GM21381 (cell line): ENCODE results near the gene SP100.
"Not testable (repeated sequence)": the region's sequence is repeated elsewhere in the genome, so short reads cannot be mapped to it uniquely, and the experiment has no call there.

Source experiments
- ATAC-seq: cut with Tn5 transposase; IDR thresholded peaks from one replicate; pipeline ENCODE4 v1.9.1; 2021; ENCODE audit warnings: mild to moderate bottlenecking, moderate library complexity; ENCODE audit not compliant: unreplicated experiment

SP100 gene

GRCh38 chr2:230418341-230419016 is 2.5 kb downstream of the SP100 start:
- no peak for ATAC-seq

DNA sequence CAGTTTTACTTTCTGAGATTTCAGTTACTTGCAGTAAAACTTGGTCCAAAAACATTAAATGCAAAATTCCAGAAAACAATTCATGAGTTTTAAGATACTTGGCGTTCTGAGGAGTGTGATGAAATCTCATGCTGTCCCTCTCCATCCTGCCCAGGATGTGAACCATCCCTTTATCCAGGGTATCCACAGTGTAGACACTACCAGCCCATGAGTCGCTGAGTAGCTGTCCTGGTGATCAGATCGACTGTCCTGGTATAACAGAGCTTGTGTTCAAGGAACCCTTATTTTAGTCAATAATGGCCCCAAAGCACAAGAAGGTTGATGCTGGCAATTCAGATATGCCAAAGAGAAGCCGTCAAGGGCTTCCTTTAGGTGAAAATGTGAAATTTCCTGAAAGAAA is 3.2 kb downstream of the SP100 start:
- ATAC-seq, result no peak

- no peak for ATAC-seq
These were observed 6.1 kb downstream of the SP100 start for GRCh38 chr2:230422149-230422548.

GRCh38 chr2:230423851-230424458 is 8.0 kb downstream of the SP100 start:
- no peak for ATAC-seq

DNA sequence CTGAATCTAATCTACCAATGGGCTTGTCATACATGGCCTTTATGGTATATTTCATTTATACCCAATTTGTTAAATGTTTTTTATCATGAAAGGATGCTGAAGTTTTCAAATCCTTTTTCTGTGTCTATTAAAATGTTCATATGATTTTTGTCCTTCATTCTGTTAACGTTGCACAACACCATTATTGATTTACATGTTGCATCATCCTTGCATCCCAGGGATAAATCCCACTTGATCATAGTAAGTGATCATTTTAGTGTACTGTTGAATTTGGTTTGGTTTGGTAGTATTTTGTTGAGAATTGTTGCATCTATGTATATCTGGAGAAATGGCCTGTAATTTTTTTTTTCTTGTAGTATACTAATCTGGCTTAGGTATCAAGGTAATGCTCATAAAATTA is 9.4 kb downstream of the SP100 start:
- no peak for ATAC-seq

DNA sequence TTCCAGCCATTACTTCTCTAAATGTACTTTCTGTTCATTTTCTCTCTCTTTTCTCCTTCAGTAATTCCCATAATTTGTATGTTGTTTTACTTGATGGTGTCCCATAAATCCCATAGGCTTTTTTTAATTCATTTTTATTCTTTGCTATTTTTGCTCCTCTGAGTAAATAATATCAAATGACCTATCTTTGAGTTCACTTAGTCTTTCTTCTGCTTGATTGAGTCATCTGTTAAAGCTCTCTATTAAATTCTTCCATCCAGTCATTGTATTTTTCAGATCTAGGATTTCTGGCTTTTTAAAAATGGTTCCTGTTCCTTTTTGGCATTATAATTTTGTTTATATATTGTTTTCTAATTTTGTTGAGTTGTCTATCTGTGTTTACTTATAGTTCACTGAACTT is 13.5 kb downstream of the SP100 start:
- ATAC-seq, result no peak

DNA sequence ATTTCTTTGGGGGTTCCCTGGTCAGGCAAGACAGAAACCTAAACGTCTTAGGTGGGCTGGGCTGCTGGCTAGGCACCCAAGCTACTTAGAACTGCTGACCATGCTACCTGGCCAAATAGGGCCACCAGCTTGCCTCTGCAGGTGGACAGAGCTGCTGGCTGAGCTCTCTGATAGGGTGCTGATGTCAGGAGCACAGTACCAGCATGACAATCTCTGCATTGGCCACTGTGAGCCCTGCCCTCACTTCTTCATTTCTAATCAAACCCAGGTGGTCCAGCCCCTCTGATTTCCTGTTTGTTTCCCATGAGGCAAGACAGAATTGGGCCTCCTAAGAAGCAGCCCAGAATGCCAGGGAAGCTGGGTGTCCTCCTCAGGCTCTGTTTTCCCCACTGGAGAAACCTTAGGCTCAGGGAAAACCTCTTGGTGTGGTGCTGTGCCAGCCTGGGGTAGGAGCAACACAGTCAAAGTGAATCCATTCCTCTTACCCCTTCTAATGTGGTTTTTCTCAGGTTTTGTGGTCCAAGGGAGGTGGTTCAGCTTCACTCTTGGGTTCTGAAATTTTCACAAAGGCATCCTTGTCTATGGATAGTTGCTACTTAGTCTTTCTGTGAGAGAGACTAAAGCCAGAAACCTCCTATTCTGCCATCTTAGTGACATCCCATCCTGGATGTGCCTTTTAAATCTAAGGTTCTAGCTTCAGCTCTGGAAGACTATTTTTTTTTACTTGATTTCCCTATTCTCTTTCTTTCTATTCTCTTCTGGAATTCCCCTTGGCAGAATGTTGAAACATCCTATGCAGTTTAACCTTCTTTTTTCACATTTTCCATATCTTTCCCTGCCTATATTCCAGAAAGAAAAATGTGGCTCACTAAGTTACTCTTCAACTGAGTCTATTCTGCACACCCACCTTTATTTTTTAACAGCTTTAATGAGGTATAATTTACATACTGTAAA is 15.2 kb downstream of the SP100 start:
- ATAC-seq, result no peak

DNA sequence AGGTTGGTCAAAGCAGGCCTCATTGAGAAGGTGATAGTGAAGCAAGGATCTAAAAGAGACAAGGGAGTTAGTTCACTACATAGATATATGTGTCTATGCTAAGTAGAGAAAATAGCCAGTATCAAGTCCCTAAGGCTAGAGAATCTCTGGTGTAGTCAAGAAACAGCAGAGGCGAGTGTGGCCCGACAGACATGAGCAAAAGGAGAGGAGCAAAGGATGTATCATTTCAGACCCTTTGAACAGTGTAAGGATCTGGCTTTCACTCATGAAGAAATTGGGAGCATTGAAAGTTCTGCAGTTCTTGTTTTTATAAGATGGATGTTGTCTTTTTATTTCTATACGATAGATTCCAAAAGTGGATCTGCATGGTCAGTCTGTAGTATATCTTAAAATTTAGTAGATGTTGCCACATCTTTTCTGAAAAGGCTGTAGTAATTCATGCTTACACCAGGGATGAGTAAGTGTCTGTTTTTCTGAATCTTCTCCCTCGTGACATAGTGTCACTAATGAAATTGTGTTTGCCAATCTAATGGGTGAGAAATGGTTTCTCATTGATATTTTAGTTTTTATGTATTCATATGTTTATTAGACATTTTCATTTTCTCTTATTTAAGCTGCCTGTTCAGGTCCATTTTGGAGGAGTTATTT is 18.8 kb downstream of the SP100 start:
- no peak for ATAC-seq

GRCh38 chr2:230435431-230435830 is 19.4 kb downstream of the SP100 start:
- ATAC-seq, result no peak

GRCh38 chr2:230439121-230439520 is 23.1 kb downstream of the SP100 start:
- not testable (repeated sequence) for ATAC-seq

- no peak for ATAC-seq
These were observed 23.6 kb downstream of the SP100 start for GRCh38 chr2:230439590-230439989.

DNA sequence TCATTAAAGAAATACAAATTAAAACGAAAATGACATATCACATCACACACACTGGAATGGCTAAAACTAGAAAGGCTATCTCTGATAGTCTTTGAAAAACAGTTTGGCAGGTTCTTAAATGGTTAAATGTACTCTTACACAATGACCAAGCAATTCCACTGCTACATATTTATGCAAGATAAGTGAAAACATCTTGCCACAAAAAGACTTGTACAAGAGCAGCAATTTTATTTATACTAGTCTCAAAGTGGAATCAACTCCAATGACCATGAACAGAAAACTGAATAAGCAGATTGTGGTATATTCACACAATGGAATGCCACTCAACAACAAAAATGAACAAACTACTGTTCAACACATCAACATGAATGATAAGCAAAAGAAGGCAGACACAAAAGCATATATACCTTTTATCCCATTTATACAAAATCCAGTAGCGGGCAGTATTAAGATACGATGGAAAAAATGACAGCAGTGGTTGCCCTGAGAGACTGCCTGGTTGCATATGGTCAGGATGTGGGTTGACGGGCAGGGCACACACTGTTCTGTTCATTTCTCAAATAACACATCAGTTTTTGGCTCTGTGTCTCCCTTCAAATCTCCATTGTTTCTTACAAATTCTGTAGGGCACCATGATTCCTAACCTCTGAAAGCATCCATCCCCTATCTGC is 25.4 kb downstream of the SP100 start:
- ATAC-seq, result peak; percentile 64

DNA sequence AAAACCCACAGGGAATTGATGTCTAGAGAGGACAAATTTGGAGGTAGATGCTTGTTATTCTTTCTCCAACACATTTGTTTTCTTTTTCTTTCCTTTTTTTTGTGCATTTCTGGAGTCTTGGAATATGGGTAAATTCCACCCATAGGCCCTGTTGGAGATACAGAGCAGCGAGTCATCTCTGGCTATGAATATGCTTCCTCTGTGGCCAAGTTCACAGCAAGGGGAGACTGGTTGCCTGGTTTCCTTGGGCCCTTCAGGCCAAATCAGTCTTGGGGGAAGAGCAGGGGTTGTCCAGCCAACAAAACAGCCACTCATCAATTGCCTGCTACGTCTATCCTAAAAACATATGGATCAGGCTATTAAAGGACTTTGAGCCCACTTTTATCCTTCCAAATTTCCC is 27.5 kb downstream of the SP100 start:
- ATAC-seq, result no peak

- no peak for ATAC-seq
These were observed 28.8 kb downstream of the SP100 start for GRCh38 chr2:230444832-230445231.

GRCh38 chr2:230447036-230447435 is 31.0 kb downstream of the SP100 start:
- ATAC-seq, result no peak

- ATAC-seq, result peak; percentile 71
These were observed 31.8 kb downstream of the SP100 start for GRCh38 chr2:230447455-230448451.

DNA sequence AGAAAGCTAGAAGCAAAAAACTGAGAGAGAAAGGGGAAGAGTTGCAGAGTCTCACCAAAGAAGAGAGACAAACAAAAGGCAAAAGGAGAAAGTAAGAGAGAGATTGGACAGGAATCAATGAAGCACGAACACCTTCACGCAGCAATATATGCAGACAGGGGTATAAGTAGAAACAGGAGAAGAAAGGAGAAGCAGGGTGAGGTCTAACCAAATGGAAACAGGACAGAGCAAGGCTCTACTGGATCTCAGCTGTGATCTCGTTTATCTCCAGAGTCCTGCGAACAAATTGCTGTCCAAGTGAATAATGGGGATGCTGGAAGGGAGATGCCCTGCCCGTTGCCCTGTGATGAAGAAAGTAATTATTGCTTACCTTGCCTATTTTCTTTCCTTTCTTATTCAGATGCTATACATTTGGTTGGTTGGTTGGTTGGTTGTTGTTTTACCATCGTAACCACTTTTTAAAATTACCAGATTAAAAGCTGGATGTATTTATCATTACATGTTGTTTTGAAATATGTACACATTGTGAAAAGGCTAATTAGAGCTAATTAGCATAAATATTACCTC is 34.0 kb downstream of the SP100 start:
- ATAC-seq, result no peak

DNA sequence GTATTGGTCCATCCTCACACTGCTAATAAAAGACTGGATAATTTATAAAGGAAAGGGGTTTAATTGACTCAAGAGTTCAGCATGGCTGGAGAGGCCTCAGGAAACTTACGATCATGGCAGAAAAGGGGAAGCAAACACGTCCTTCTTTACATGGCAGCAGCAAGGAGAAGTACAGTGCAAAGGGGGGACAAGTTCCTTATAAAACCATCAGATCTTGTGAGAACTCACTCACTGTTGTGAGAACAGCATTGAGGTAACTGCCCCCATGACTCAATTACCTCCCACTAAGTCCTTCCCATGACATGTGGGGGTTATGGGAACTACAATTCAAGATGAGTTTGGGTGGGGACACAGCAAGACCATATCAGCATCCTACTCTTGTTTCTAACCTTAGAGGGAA is 37.0 kb downstream of the SP100 start:
- ATAC-seq, result no peak

GRCh38 chr2:230455005-230455684 is 39.1 kb downstream of the SP100 start:
- no peak for ATAC-seq
